ENCODE measurements around the gene DPEP2.

GRCh38 chr16:67977005-67977404, 22.3 kb downstream of the DPEP2 start:
- TF ChIP-seq CTCF (IDR thresholded peaks at IDR 0.05; ENCODE audit: borderline replicate concordance, extremely low read depth, low read length, poor library complexity, severe bottlenecking) (no peak), EZH2 (IDR thresholded peaks at IDR 0.05; ENCODE audit: borderline replicate concordance, low read depth, low read length, severe bottlenecking) (no peak)

Data from DND-41 (cell line).